ENCODE measurements around the gene NGF. TPM values are rescaled to one million over a fixed set of nuclear protein-coding genes. Genes with fewer than 3 reads are reported as not detected.
A peak's percentile ranks its signal among the peaks of the same experiment; 100 is the strongest.

NGF gene
- total RNA-seq, 2 donors from 2014 or later: 5.1 to 12.0 TPM

- Histone ChIP-seq H3K27ac (no peak overlapping the region), H3K36me3 (no peaks in the 10 kb centered on the region), H3K4me1 (peaks cover 0 to 19% of the 10 kb centered on the region in 2 donors), H3K9me3 (peaks cover 0 to 21% of the 10 kb centered on the region in 2 donors), H3K27me3 (no peaks in the 10 kb centered on the region), H3K4me3 (no peak overlapping the region)
- no peak for DNase-seq (ENCODE audit: low spot score)
- TF ChIP-seq CTCF (IDR thresholded peaks at IDR 0.05): no peak
These were observed 59.8 kb downstream of the NGF start for GRCh38 chr1:115278211-115278610.

GRCh38 chr1:115277276-115277675, 60.8 kb downstream of the NGF start:
- peaks cover 0 to 21% of the 10 kb centered on the region in 2 donors for H3K9me3 ChIP-seq
- H3K4me3 ChIP-seq: no peak overlapping the region
- H3K27ac ChIP-seq: no peak overlapping the region
- no peaks in the 10 kb centered on the region for H3K27me3 ChIP-seq
- TF ChIP-seq CTCF (IDR thresholded peaks at IDR 0.05): no peak
- no peak for DNase-seq (ENCODE audit: low spot score)
- H3K36me3 ChIP-seq: no peaks in the 10 kb centered on the region
- H3K4me1 ChIP-seq: peaks cover 0 to 10% of the 10 kb centered on the region in 2 donors

- no peak overlapping the region for H3K4me3 ChIP-seq
- peaks cover 0 to 21% of the 10 kb centered on the region in 2 donors for H3K9me3 ChIP-seq
- H3K36me3 ChIP-seq: no peaks in the 10 kb centered on the region
- H3K4me1 ChIP-seq: peaks cover 0 to 9% of the 10 kb centered on the region in 2 donors
- H3K27ac ChIP-seq: no peak overlapping the region
- peak in 1 of 2 donors; percentile 48 for TF ChIP-seq CTCF (IDR thresholded peaks at IDR 0.05)
- no peaks in the 10 kb centered on the region for H3K27me3 ChIP-seq
- no peak for DNase-seq (ENCODE audit: low spot score)
These were observed 62.8 kb downstream of the NGF start for GRCh38 chr1:115275216-115275615.

- Histone ChIP-seq H3K9me3 (peaks cover 0 to 21% of the 10 kb centered on the region in 2 donors), H3K4me1 (peaks cover 0 to 6% of the 10 kb centered on the region in 2 donors), H3K4me3 (no peak overlapping the region), H3K27me3 (no peaks in the 10 kb centered on the region), H3K36me3 (no peaks in the 10 kb centered on the region), H3K27ac (no peak overlapping the region)
- TF ChIP-seq CTCF (IDR thresholded peaks at IDR 0.05): no peak
- no peak for DNase-seq (ENCODE audit: low spot score)
These were observed 63.6 kb downstream of the NGF start for GRCh38 chr1:115274467-115274866.

GRCh38 chr1:115266729-115267421, 71.2 kb downstream of the NGF start:
- no peaks in the 10 kb centered on the region for H3K36me3 ChIP-seq
- no peaks in the 10 kb centered on the region for H3K27me3 ChIP-seq
- H3K4me3 ChIP-seq: no peak overlapping the region
- peak; percentile 69 for DNase-seq (ENCODE audit: low spot score)
- H3K4me1 ChIP-seq: no peaks in the 10 kb centered on the region
- H3K27ac ChIP-seq: peak overlapping the region; percentile 47 to 49
- H3K9me3 ChIP-seq: no peaks in the 10 kb centered on the region
- TF ChIP-seq CTCF (IDR thresholded peaks at IDR 0.05): no peak

- Histone ChIP-seq H3K4me1 (no peaks in the 10 kb centered on the region), H3K36me3 (no peaks in the 10 kb centered on the region), H3K27ac (no peak overlapping the region), H3K9me3 (no peaks in the 10 kb centered on the region), H3K27me3 (no peaks in the 10 kb centered on the region), H3K4me3 (no peak overlapping the region)
- DNase-seq (ENCODE audit: low spot score): no peak
- no peak for TF ChIP-seq CTCF (IDR thresholded peaks at IDR 0.05)
These were observed 73.0 kb downstream of the NGF start for GRCh38 chr1:115265099-115265498.

Data from right atrium auricular region (tissue), 2 donors.